ENCODE results near the gene REC114. TPM values are rescaled to one million over a fixed set of nuclear protein-coding genes. Genes with fewer than 3 reads are reported as not detected.

REC114 gene
- total RNA-seq, 2 donors from 2014 or later = not detected

- H3K4me3 Mint-ChIP-seq = no peak overlapping the region
- no peaks in the 10 kb centered on the region for H3K27me3 Mint-ChIP-seq
- peaks cover 2% of the 10 kb centered on the region for H3K4me1 Mint-ChIP-seq
- no peak for ATAC-seq
- H3K36me3 Mint-ChIP-seq (ENCODE audit: low read depth) = peaks cover 7% of the 10 kb centered on the region
- H3K9me3 ChIP-seq (ENCODE audit: control insufficient read depth, low read length, poor library complexity, severe bottlenecking) = no peaks in the 10 kb centered on the region
- DNase-seq = no peak
- no peak overlapping the region for H3K27ac Mint-ChIP-seq
Observed at GRCh38 chr15:73555080-73555479, 112.1 kb downstream of the REC114 start.

GRCh38 chr15:73558529-73558928 lies 115.6 kb downstream of the REC114 start:
- H3K36me3 Mint-ChIP-seq (ENCODE audit: low read depth) = peaks cover 7% of the 10 kb centered on the region
- ATAC-seq (no peak), DNase-seq (no peak)
- no peak overlapping the region for H3K27ac Mint-ChIP-seq
- H3K4me1 Mint-ChIP-seq = no peaks in the 10 kb centered on the region
- H3K4me3 Mint-ChIP-seq = no peak overlapping the region
- H3K9me3 ChIP-seq (ENCODE audit: control insufficient read depth, low read length, poor library complexity, severe bottlenecking) = no peaks in the 10 kb centered on the region
- H3K27me3 Mint-ChIP-seq = no peaks in the 10 kb centered on the region

GRCh38 chr15:73560501-73561117 lies 117.6 kb downstream of the REC114 start:
- Mint-ChIP-seq H3K27me3 (no peaks in the 10 kb centered on the region), H3K36me3 (ENCODE audit: low read depth) (peaks cover 9% of the 10 kb centered on the region), H3K4me3 (no peak overlapping the region), H3K4me1 (peaks cover 6% of the 10 kb centered on the region), H3K27ac (no peak overlapping the region)
- H3K9me3 ChIP-seq (ENCODE audit: control insufficient read depth, low read length, poor library complexity, severe bottlenecking) = no peaks in the 10 kb centered on the region
- peak; percentile 68 for ATAC-seq
- DNase-seq = no peak

DNA sequence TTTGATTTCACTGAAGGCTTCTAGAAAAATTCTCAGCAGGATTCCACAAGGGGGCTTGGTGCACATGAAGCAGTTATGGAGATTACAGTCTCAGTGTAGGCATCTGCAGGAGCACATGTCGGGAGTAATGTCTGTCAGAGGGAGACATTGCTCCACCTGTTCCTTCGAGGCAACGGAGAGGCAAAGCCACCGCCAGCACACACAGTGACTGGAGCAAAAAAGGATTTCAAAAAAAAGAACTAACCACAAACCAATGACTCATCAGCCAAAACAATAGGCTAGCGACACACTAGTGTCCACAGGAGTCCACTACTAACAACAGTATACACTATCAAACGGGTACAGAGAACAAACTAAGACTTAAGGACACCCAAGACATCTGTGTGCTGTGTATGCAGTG lies 121.3 kb downstream of the REC114 start:
- DNase-seq = no peak

GRCh38 chr15:73567020-73567419 lies 124.1 kb downstream of the REC114 start:
- Mint-ChIP-seq H3K27me3 (no peaks in the 10 kb centered on the region), H3K27ac (no peak overlapping the region), H3K4me3 (no peak overlapping the region), H3K36me3 (ENCODE audit: low read depth) (peaks cover 11% of the 10 kb centered on the region), H3K4me1 (peaks cover 14% of the 10 kb centered on the region)
- no peaks in the 10 kb centered on the region for H3K9me3 ChIP-seq (ENCODE audit: control insufficient read depth, low read length, poor library complexity, severe bottlenecking)
- DNase-seq (no peak), ATAC-seq (no peak)

More for the DNA sequence above, 121.3 kb downstream of the REC114 start:
- peaks cover 6% of the 10 kb centered on the region for H3K36me3 Mint-ChIP-seq (ENCODE audit: low read depth)
- H3K4me3 Mint-ChIP-seq = no peak overlapping the region
- no peaks in the 10 kb centered on the region for H3K27me3 Mint-ChIP-seq
- peak overlapping the region; percentile 9 for H3K27ac Mint-ChIP-seq
- ATAC-seq = no peak
- peaks cover 10% of the 10 kb centered on the region for H3K4me1 Mint-ChIP-seq
- no peaks in the 10 kb centered on the region for H3K9me3 ChIP-seq (ENCODE audit: control insufficient read depth, low read length, poor library complexity, severe bottlenecking)

DNA sequence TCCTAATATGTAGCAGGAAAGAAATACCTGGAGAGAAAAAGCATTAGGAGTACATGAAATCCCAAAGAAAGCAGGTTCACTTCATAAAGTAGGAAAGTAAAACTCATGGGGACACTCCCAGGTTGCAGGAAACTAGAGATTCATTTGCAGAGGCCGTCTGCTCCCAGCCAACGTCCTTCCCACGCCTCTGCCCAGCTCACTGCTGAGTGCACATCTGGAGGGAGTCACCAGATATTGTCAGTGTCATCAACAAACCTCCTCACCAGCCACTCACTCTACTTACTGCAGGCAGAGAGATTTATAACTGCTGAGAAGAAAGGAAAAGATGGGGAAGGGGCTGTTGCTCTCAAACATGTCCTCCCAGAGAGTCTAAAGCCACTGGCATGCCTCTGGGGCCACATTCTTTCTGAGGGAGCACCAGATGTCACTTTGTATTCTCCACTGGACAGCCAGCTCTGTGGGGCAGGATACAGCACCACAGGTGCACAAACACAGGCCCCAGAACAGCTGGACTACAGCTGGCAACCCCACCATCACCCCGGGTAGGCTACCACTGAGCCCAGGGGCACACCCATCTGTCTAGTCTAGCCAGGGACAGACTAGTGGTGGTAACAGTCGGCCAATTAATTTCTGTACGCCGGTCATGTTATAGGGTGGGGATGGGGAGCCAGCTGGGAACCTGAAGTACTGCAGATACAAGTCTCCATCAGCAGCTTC lies 125.8 kb downstream of the REC114 start:
- Mint-ChIP-seq H3K36me3 (ENCODE audit: low read depth) (peaks cover 8% of the 10 kb centered on the region), H3K27me3 (no peaks in the 10 kb centered on the region), H3K27ac (no peak overlapping the region), H3K4me1 (peaks cover 14% of the 10 kb centered on the region), H3K4me3 (no peak overlapping the region)
- H3K9me3 ChIP-seq (ENCODE audit: control insufficient read depth, low read length, poor library complexity, severe bottlenecking) = no peaks in the 10 kb centered on the region
- no peak for DNase-seq
- no peak for ATAC-seq

DNA sequence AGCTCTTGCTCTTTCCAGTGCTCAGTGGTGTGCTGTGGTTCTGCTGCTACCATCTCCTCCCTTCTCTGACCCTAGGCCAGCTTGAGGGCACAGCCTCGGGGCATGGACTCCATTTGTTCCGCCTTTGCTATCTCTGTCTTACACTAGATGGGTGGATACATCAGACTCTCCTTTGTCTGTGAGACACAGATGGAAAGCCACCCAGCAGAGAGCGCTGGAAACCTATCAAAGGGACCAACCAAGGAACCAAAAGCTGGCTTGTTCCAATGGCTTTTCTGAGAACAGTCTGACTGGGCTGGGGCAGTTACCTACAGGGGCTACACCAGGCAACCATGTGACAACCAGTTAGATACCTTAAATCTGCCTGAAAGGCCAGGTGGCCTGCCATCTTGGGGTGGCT lies 126.4 kb downstream of the REC114 start:
- DNase-seq (no peak), ATAC-seq (no peak)
- peaks cover 8% of the 10 kb centered on the region for H3K36me3 Mint-ChIP-seq (ENCODE audit: low read depth)
- H3K27me3 Mint-ChIP-seq = no peaks in the 10 kb centered on the region
- H3K4me1 Mint-ChIP-seq = peaks cover 13% of the 10 kb centered on the region
- H3K27ac Mint-ChIP-seq = no peak overlapping the region
- no peaks in the 10 kb centered on the region for H3K9me3 ChIP-seq (ENCODE audit: control insufficient read depth, low read length, poor library complexity, severe bottlenecking)
- no peak overlapping the region for H3K4me3 Mint-ChIP-seq

GRCh38 chr15:73570355-73571032 lies 127.5 kb downstream of the REC114 start:
- DNase-seq = no peak
- Mint-ChIP-seq H3K36me3 (ENCODE audit: low read depth) (peaks cover 8% of the 10 kb centered on the region), H3K4me1 (peaks cover 7% of the 10 kb centered on the region), H3K27ac (no peak overlapping the region), H3K27me3 (no peaks in the 10 kb centered on the region), H3K4me3 (no peak overlapping the region)
- ATAC-seq = no peak
- H3K9me3 ChIP-seq (ENCODE audit: control insufficient read depth, low read length, poor library complexity, severe bottlenecking) = no peaks in the 10 kb centered on the region

DNA sequence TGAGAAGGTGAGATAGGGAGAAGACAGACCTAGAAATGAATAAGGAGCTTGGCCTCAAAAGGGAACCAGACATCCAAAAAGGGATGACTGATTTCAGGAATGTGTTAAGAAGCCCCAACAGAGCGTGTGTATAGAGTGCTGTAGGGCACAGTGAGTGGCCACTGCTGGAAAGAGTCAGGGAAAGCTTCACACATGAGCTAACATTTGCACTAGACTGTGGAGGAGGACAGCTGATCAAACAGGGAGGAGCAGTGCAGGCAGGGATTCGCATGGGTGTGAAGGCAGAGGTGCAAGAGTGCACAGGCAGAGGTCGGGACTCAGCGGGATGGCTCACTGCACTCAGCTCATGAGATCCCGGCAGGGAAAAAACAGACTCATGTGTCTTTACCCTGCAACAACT lies 128.4 kb downstream of the REC114 start:
- H3K36me3 Mint-ChIP-seq (ENCODE audit: low read depth) = peaks cover 8% of the 10 kb centered on the region
- no peak for ATAC-seq

GRCh38 chr15:73572296-73572695 lies 129.3 kb downstream of the REC114 start:
- peaks cover 7% of the 10 kb centered on the region for H3K4me1 Mint-ChIP-seq
- H3K9me3 ChIP-seq (ENCODE audit: control insufficient read depth, low read length, poor library complexity, severe bottlenecking) = no peaks in the 10 kb centered on the region
- no peaks in the 10 kb centered on the region for H3K27me3 Mint-ChIP-seq
- ATAC-seq = no peak
- no peak for DNase-seq
- peaks cover 7% of the 10 kb centered on the region for H3K36me3 Mint-ChIP-seq (ENCODE audit: low read depth)
- no peak overlapping the region for H3K27ac Mint-ChIP-seq
- no peak overlapping the region for H3K4me3 Mint-ChIP-seq

More for the DNA sequence above, 128.4 kb downstream of the REC114 start:
- H3K9me3 ChIP-seq (ENCODE audit: control insufficient read depth, low read length, poor library complexity, severe bottlenecking) = no peaks in the 10 kb centered on the region
- Mint-ChIP-seq H3K4me3 (no peak overlapping the region), H3K27ac (no peak overlapping the region), H3K27me3 (no peaks in the 10 kb centered on the region), H3K4me1 (peaks cover 7% of the 10 kb centered on the region)
- DNase-seq = no peak

DNA sequence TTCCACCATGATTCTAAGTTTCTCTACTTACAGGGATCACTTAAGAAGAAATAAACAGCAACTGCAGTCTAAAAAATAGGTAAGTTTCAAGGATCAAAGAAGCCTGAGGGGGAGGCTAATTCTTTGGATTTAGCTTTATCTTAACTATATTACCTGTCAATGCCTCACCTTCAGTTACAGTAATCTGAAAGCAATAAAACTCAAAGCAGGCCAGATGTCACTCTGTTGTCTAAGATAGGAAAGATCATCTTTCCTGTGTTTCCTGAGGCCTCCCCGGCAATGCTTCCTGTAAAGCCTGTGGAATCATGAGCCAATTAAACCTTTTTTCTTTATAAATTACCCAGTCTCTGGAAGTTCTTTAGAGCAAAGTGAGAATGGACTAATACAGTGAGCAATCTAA lies 130.1 kb downstream of the REC114 start:
- DNase-seq (no peak), ATAC-seq (no peak)
- H3K4me1 Mint-ChIP-seq = peaks cover 4% of the 10 kb centered on the region
- H3K4me3 Mint-ChIP-seq = no peak overlapping the region
- no peaks in the 10 kb centered on the region for H3K9me3 ChIP-seq (ENCODE audit: control insufficient read depth, low read length, poor library complexity, severe bottlenecking)
- no peaks in the 10 kb centered on the region for H3K27me3 Mint-ChIP-seq
- H3K27ac Mint-ChIP-seq = no peak overlapping the region
- peaks cover 8% of the 10 kb centered on the region for H3K36me3 Mint-ChIP-seq (ENCODE audit: low read depth)

GRCh38 chr15:73573572-73573971 lies 130.6 kb downstream of the REC114 start:
- peaks cover 11% of the 10 kb centered on the region for H3K36me3 Mint-ChIP-seq (ENCODE audit: low read depth)
- ATAC-seq (no peak), DNase-seq (no peak)
- H3K4me1 Mint-ChIP-seq = peaks cover 7% of the 10 kb centered on the region
- H3K27ac Mint-ChIP-seq = no peak overlapping the region
- no peaks in the 10 kb centered on the region for H3K9me3 ChIP-seq (ENCODE audit: control insufficient read depth, low read length, poor library complexity, severe bottlenecking)
- no peak overlapping the region for H3K4me3 Mint-ChIP-seq
- no peaks in the 10 kb centered on the region for H3K27me3 Mint-ChIP-seq

DNA sequence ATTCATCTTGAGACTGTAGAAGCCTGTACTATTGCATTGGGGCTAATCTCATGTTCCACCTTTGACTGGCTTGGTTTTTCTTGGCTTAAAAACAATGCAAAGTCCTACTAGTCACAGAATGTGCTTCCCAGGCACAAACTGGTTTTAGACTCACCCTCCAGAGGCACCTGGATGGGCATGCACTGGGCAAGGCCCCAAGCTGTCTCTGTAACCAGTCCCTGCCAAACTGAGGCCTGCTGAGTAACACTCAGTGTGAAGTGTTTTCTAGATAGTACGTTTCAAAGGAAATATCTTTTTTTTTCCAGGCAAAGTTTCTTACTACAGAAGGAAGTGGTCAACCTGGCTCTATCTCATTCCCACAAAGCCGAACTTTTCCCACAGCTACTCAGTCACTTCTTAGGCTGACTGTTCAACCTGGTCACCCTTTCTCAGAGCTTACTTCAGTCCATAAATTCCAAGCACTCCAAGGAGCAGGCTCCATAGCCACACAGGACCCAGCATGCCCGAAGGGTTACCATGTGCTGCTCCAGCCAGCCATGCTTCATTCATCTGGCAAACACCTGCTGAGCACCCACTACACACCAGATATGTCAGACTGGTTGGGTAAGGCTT lies 132.8 kb downstream of the REC114 start:
- H3K4me1 Mint-ChIP-seq = peaks cover 7% of the 10 kb centered on the region
- H3K36me3 Mint-ChIP-seq (ENCODE audit: low read depth) = peaks cover 7% of the 10 kb centered on the region
- no peak overlapping the region for H3K4me3 Mint-ChIP-seq
- ATAC-seq (no peak), DNase-seq (no peak)
- no peaks in the 10 kb centered on the region for H3K9me3 ChIP-seq (ENCODE audit: control insufficient read depth, low read length, poor library complexity, severe bottlenecking)
- H3K27ac Mint-ChIP-seq = no peak overlapping the region
- no peaks in the 10 kb centered on the region for H3K27me3 Mint-ChIP-seq

Data from T-helper 17 cell (primary cell).